Measurements from ENCODE around the gene STARD10.

- no peak for TF ChIP-seq CTCF (IDR thresholded peaks at IDR 0.05; ENCODE audit: control extremely low read depth in 1 of 3, insufficient read depth in 1 of 3, low read depth in 1 of 3, low read length in 3 of 3)
- TF ChIP-seq CBX8 (IDR thresholded peaks at IDR 0.05; ENCODE audit: borderline replicate concordance, low read depth, low read length), result no peak
Measured at GRCh38 chr11:72712841-72713240, 81.0 kb downstream of the STARD10 start.

Measured in H1 (cell line).